ENCODE measurements around the gene CLDN14.
"Not testable (repeated sequence)": the region's sequence is repeated elsewhere in the genome, so short reads cannot be mapped to it uniquely, and the experiment has no call there.

Gene CLDN14

GRCh38 chr21:36480618-36481017 is 696 bp upstream of the CLDN14 start:
- TF ChIP-seq POLR2AphosphoS5 (IDR thresholded peaks at IDR 0.05; ENCODE audit: borderline replicate concordance, low read depth, low read length) (no peak), EZH2 (IDR thresholded peaks at IDR 0.05) (no peak), FOXP2 (optimal IDR thresholded peaks at IDR 0.05; ENCODE audit: control extremely low read depth, extremely low read length, insufficient read depth) (no peak)
- Histone ChIP-seq H3K9ac (ENCODE audit: insufficient read length) (no peak overlapping the region), H3K4me3 (no peak overlapping the region), H3K27ac (no peak overlapping the region), H3K9me3 (ENCODE audit: low read depth, low read length) (no peaks in the 10 kb centered on the region), H3K36me3 (ENCODE audit: insufficient read depth, low read length) (no peaks in the 10 kb centered on the region)
- no peak for DNase-seq (ENCODE audit: low read depth, low spot score)

GRCh38 chr21:36478941-36479340 is 981 bp downstream of the CLDN14 start:
- no peak for TF ChIP-seq EZH2 (IDR thresholded peaks at IDR 0.05)
- no peak for TF ChIP-seq POLR2AphosphoS5 (IDR thresholded peaks at IDR 0.05; ENCODE audit: borderline replicate concordance, low read depth, low read length)
- no peak for TF ChIP-seq FOXP2 (optimal IDR thresholded peaks at IDR 0.05; ENCODE audit: control extremely low read depth, extremely low read length, insufficient read depth)
- Histone ChIP-seq H3K4me3 (no peak overlapping the region), H3K36me3 (ENCODE audit: insufficient read depth, low read length) (no peaks in the 10 kb centered on the region), H3K9me3 (ENCODE audit: low read depth, low read length) (no peaks in the 10 kb centered on the region), H3K9ac (ENCODE audit: insufficient read length) (no peak overlapping the region), H3K27ac (no peak overlapping the region)
- DNase-seq (ENCODE audit: low read depth, low spot score): no peak

- Histone ChIP-seq H3K4me3 (no peak overlapping the region), H3K9ac (ENCODE audit: insufficient read length) (no peak overlapping the region), H3K36me3 (ENCODE audit: insufficient read depth, low read length) (no peaks in the 10 kb centered on the region), H3K9me3 (ENCODE audit: low read depth, low read length) (no peaks in the 10 kb centered on the region), H3K27ac (no peak overlapping the region)
- TF ChIP-seq FOXP2 (optimal IDR thresholded peaks at IDR 0.05; ENCODE audit: control extremely low read depth, extremely low read length, insufficient read depth) (no peak), EZH2 (IDR thresholded peaks at IDR 0.05) (no peak), POLR2AphosphoS5 (IDR thresholded peaks at IDR 0.05; ENCODE audit: borderline replicate concordance, low read depth, low read length) (no peak)
- DNase-seq (ENCODE audit: low read depth, low spot score): no peak
Measured at GRCh38 chr21:36478207-36478701, 1.7 kb downstream of the CLDN14 start.

- Histone ChIP-seq H3K36me3 (ENCODE audit: insufficient read depth, low read length) (no peaks in the 10 kb centered on the region), H3K9me3 (ENCODE audit: low read depth, low read length) (no peaks in the 10 kb centered on the region), H3K27ac (no peak overlapping the region), H3K9ac (ENCODE audit: insufficient read length) (no peak overlapping the region), H3K4me3 (no peak overlapping the region)
- DNase-seq (ENCODE audit: low read depth, low spot score): no peak
- TF ChIP-seq FOXP2 (optimal IDR thresholded peaks at IDR 0.05; ENCODE audit: control extremely low read depth, extremely low read length, insufficient read depth) (no peak), EZH2 (IDR thresholded peaks at IDR 0.05) (no peak), POLR2AphosphoS5 (IDR thresholded peaks at IDR 0.05; ENCODE audit: borderline replicate concordance, low read depth, low read length) (no peak)
Measured at GRCh38 chr21:36477559-36477958, 2.4 kb downstream of the CLDN14 start.

GRCh38 chr21:36477001-36477400 is 2.9 kb downstream of the CLDN14 start:
- DNase-seq (ENCODE audit: low read depth, low spot score): no peak
- no peak overlapping the region for H3K9ac ChIP-seq (ENCODE audit: insufficient read length)
- H3K36me3 ChIP-seq (ENCODE audit: insufficient read depth, low read length): no peaks in the 10 kb centered on the region
- no peak overlapping the region for H3K27ac ChIP-seq
- H3K4me3 ChIP-seq: no peak overlapping the region
- TF ChIP-seq FOXP2 (optimal IDR thresholded peaks at IDR 0.05; ENCODE audit: control extremely low read depth, extremely low read length, insufficient read depth): no peak
- TF ChIP-seq POLR2AphosphoS5 (IDR thresholded peaks at IDR 0.05; ENCODE audit: borderline replicate concordance, low read depth, low read length): no peak
- no peak for TF ChIP-seq EZH2 (IDR thresholded peaks at IDR 0.05)
- no peaks in the 10 kb centered on the region for H3K9me3 ChIP-seq (ENCODE audit: low read depth, low read length)

GRCh38 chr21:36476541-36476940 is 3.4 kb downstream of the CLDN14 start:
- not testable (repeated sequence) for H3K27ac ChIP-seq; DNase-seq (ENCODE audit: low read depth, low spot score); H3K9ac ChIP-seq (ENCODE audit: insufficient read length); H3K4me3 ChIP-seq; H3K9me3 ChIP-seq (ENCODE audit: low read depth, low read length); H3K36me3 ChIP-seq (ENCODE audit: insufficient read depth, low read length)

- Histone ChIP-seq H3K9me3 (ENCODE audit: low read depth, low read length) (no peaks in the 10 kb centered on the region), H3K4me3 (no peak overlapping the region), H3K27ac (no peak overlapping the region), H3K9ac (ENCODE audit: insufficient read length) (no peak overlapping the region), H3K36me3 (ENCODE audit: insufficient read depth, low read length) (no peaks in the 10 kb centered on the region)
- TF ChIP-seq EZH2 (IDR thresholded peaks at IDR 0.05) (no peak), POLR2AphosphoS5 (IDR thresholded peaks at IDR 0.05; ENCODE audit: borderline replicate concordance, low read depth, low read length) (no peak), FOXP2 (optimal IDR thresholded peaks at IDR 0.05; ENCODE audit: control extremely low read depth, extremely low read length, insufficient read depth) (no peak)
- no peak for DNase-seq (ENCODE audit: low read depth, low spot score)
Measured at GRCh38 chr21:36474591-36474990, 5.3 kb downstream of the CLDN14 start.

GRCh38 chr21:36473203-36473602 is 6.7 kb downstream of the CLDN14 start:
- H3K9ac ChIP-seq (ENCODE audit: insufficient read length): no peak overlapping the region
- no peak for TF ChIP-seq FOXP2 (optimal IDR thresholded peaks at IDR 0.05; ENCODE audit: control extremely low read depth, extremely low read length, insufficient read depth)
- no peak for TF ChIP-seq POLR2AphosphoS5 (IDR thresholded peaks at IDR 0.05; ENCODE audit: borderline replicate concordance, low read depth, low read length)
- no peak for TF ChIP-seq EZH2 (IDR thresholded peaks at IDR 0.05)
- H3K4me3 ChIP-seq: no peak overlapping the region

GRCh38 chr21:36472377-36472776 is 7.5 kb downstream of the CLDN14 start:
- no peak overlapping the region for H3K27ac ChIP-seq
- no peak for DNase-seq (ENCODE audit: low read depth, low spot score)

More at GRCh38 chr21:36473203-36473602, 6.7 kb downstream of the CLDN14 start:
- Histone ChIP-seq H3K9me3 (ENCODE audit: low read depth, low read length) (no peaks in the 10 kb centered on the region), H3K36me3 (ENCODE audit: insufficient read depth, low read length) (no peaks in the 10 kb centered on the region), H3K27ac (no peak overlapping the region)
- DNase-seq (ENCODE audit: low read depth, low spot score): no peak

More at GRCh38 chr21:36472377-36472776, 7.5 kb downstream of the CLDN14 start:
- Histone ChIP-seq H3K9me3 (ENCODE audit: low read depth, low read length) (no peaks in the 10 kb centered on the region), H3K4me3 (no peak overlapping the region), H3K36me3 (ENCODE audit: insufficient read depth, low read length) (no peaks in the 10 kb centered on the region), H3K9ac (ENCODE audit: insufficient read length) (no peak overlapping the region)
- no peak for TF ChIP-seq EZH2 (IDR thresholded peaks at IDR 0.05)
- no peak for TF ChIP-seq FOXP2 (optimal IDR thresholded peaks at IDR 0.05; ENCODE audit: control extremely low read depth, extremely low read length, insufficient read depth)
- no peak for TF ChIP-seq POLR2AphosphoS5 (IDR thresholded peaks at IDR 0.05; ENCODE audit: borderline replicate concordance, low read depth, low read length)

Data from SK-N-MC (cell line).